Measurements from ENCODE around the gene ADPRH.

ADPRH gene

DNA sequence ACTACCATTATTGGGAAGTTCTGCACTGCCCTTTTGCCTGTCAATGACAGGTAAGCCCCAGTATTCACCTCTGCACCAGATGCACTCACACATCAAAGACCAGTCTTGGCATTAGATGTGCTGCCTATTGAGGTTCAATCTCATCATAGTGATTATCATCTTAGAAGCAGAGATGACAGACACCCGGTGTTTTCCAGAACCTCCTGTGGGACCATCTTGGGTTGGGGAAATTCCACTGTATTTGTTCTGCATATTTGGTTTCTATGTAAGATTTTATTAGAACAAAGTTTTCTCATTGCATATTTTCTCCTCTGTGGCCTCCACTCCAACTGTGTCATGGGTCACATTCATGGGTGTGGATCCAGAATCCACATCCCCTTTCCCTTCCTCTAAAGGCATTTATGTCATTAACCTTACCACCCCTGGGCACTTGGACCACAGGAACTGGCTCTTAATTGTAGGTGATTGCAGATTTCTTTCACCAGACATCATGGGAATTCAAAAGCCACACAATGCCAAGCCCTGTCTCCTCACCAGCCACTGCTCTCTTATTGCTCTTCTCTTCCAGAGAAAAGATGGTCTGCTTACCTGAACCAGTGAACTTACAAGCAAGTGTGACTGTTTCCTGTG is 49.6 kb downstream of the ADPRH start:
- Histone ChIP-seq H3K27me3 (ENCODE audit: insufficient read depth, low read length) (no peaks in the 10 kb centered on the region), H3K4me1 (ENCODE audit: control insufficient read depth, insufficient read depth, low read length, unreplicated experiment) (peaks cover 23% of the 10 kb centered on the region), H3K79me2 (ENCODE audit: control insufficient read depth, insufficient read depth, low read length, unreplicated experiment) (no peaks in the 10 kb centered on the region), H3K36me3 (ENCODE audit: insufficient read depth, low read length) (no peaks in the 10 kb centered on the region), H3K4me3 (ENCODE audit: low read depth, low read length) (no peak overlapping the region), H2AFZ (ENCODE audit: low read length, unreplicated experiment) (no peak overlapping the region), H3K27ac (ENCODE audit: low read depth, low read length) (peak overlapping the region; percentile 19; the same call in 1 of the 2 replicates)

DNA sequence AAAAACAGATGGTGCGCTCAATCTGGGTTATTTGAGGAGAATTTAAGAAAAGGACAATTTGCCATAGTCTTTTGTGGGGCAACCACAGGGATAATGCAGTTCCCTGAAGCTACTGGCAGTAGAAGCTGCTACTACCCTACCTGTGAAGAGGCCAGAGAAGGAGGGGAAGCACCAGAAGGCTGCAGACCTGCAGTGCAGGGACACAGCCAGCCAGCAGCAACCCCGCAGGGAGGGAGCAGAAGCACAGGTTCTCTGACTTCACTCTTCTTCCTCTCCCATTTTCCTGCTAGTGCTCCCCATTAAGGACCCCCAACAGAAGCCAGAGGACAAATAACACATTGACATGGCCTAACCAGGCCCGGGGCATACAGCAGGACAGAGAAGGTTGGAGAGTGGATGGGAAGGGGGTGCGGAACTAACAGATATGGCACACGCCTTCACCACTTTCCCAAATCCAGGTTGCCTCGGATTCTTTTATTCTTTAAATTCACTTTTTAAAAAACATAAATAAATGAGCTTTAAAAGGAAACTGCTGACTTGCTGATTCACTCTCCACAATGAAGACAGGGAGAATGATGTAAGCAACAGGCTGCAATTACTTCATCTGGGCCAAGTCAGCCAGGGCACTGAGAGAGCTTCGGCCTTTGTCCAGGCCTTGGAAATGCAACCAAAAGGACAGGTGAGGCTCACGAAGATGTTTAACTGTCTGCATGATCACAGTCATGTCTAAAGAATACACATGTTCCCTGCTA is 51.0 kb downstream of the ADPRH start:
- Histone ChIP-seq H3K79me2 (ENCODE audit: control insufficient read depth, insufficient read depth, low read length, unreplicated experiment) (no peaks in the 10 kb centered on the region), H3K4me1 (ENCODE audit: control insufficient read depth, insufficient read depth, low read length, unreplicated experiment) (peaks cover 23% of the 10 kb centered on the region), H3K36me3 (ENCODE audit: insufficient read depth, low read length) (no peaks in the 10 kb centered on the region), H3K4me3 (ENCODE audit: low read depth, low read length) (peak overlapping the region; percentile 28; the same call in 1 of the 2 replicates), H3K27ac (ENCODE audit: low read depth, low read length) (peak overlapping the region; percentile 48; the same call in 1 of the 2 replicates), H2AFZ (ENCODE audit: low read length, unreplicated experiment) (peak overlapping the region; percentile 98), H3K27me3 (ENCODE audit: insufficient read depth, low read length) (no peaks in the 10 kb centered on the region)

DNA sequence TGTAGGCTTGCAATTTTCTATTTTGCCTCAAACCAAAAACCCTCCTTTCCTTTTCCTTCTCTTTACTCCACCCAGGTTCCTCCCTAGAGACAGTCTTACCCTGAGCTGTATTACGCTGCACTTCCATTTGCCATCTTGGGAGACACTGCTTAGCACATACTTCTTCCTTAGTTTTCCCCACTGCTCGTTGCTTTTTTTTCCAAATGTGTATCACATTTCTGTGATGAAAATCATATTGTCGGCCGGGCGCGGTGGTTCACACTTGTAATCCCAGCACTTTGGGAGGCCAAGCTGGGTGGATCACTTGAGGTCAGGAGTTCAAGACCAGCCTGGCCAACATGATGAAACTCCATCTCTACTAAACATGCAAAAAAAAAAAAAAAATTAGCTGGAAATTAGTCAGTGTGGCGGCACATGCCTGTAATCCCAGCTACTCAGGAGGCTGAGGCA is 51.6 kb downstream of the ADPRH start:
- peak overlapping the region; percentile 48; the same call in 1 of the 2 replicates for H3K27ac ChIP-seq (ENCODE audit: low read depth, low read length)
- no peaks in the 10 kb centered on the region for H3K27me3 ChIP-seq (ENCODE audit: insufficient read depth, low read length)
- no peaks in the 10 kb centered on the region for H3K79me2 ChIP-seq (ENCODE audit: control insufficient read depth, insufficient read depth, low read length, unreplicated experiment)
- peak overlapping the region; percentile 28; the same call in 1 of the 2 replicates for H3K4me3 ChIP-seq (ENCODE audit: low read depth, low read length)
- H3K36me3 ChIP-seq (ENCODE audit: insufficient read depth, low read length): no peaks in the 10 kb centered on the region
- H3K4me1 ChIP-seq (ENCODE audit: control insufficient read depth, insufficient read depth, low read length, unreplicated experiment): peaks cover 25% of the 10 kb centered on the region
- H2AFZ ChIP-seq (ENCODE audit: low read length, unreplicated experiment): peak overlapping the region; percentile 98

DNA sequence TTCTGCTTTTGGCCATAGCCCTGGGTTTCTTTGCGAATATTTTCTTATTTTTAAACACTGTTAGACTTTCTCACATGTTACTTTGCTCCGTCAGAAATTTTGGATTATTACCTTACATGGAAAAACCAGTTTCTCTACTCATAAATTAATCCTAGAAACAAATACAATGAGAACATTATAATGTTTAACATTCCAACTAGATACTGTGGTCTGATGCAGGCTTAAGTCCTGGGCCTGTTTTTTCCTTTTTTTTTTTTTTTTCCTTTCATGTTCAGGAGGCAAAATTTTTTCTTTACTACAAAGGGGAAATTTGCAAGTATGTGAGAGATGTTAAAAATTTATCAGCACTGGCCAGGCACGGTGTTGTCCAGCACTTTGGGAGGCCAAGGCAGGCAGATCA is 52.2 kb downstream of the ADPRH start:
- Histone ChIP-seq H3K27me3 (ENCODE audit: insufficient read depth, low read length) (no peaks in the 10 kb centered on the region), H3K4me3 (ENCODE audit: low read depth, low read length) (no peak overlapping the region), H3K4me1 (ENCODE audit: control insufficient read depth, insufficient read depth, low read length, unreplicated experiment) (peaks cover 31% of the 10 kb centered on the region), H3K27ac (ENCODE audit: low read depth, low read length) (no peak overlapping the region), H3K79me2 (ENCODE audit: control insufficient read depth, insufficient read depth, low read length, unreplicated experiment) (no peaks in the 10 kb centered on the region), H2AFZ (ENCODE audit: low read length, unreplicated experiment) (no peak overlapping the region), H3K36me3 (ENCODE audit: insufficient read depth, low read length) (no peaks in the 10 kb centered on the region)

DNA sequence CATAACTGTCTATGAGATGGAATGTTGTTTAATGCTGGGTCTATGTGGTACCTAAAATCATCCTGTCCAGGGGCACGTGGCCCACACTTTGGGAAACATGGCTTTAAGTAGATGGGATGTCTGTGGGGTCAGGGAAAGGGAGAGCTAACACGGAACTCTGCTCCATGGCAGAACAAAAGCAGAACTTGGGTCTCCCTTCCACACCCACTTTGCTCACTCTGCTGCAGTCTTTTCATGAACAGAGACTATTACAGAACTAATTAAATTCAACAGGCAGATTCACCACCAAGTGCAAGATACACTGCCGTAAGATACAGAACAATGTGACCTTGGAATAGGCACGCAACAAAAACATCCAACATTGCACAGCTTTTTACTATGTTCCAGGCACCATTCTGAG is 52.9 kb downstream of the ADPRH start:
- no peaks in the 10 kb centered on the region for H3K27me3 ChIP-seq (ENCODE audit: insufficient read depth, low read length)

DNA sequence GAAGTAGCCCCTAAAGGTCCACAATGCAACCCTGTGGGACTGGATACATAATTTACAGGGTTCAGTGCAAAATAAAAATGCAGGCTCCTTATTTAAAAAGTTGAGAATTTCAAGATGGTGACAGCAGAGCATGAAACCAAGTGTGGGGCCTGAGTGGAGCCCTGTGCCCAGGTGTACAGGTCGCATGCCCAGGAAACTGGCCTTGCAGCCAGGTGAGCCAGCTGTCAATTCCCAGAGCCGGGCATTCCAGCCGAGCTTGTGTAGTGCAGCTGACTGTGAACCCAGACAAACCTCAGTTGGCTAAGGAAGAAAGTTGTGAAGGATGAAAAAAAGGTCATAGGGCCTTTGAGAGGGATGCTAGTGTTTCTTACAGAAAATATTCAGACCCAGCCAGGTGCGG is 53.5 kb downstream of the ADPRH start:
- H3K79me2 ChIP-seq (ENCODE audit: control insufficient read depth, insufficient read depth, low read length, unreplicated experiment): no peaks in the 10 kb centered on the region
- peaks cover 44% of the 10 kb centered on the region for H3K4me1 ChIP-seq (ENCODE audit: control insufficient read depth, insufficient read depth, low read length, unreplicated experiment)
- no peak overlapping the region for H3K4me3 ChIP-seq (ENCODE audit: low read depth, low read length)
- no peaks in the 10 kb centered on the region for H3K27me3 ChIP-seq (ENCODE audit: insufficient read depth, low read length)
- H3K36me3 ChIP-seq (ENCODE audit: insufficient read depth, low read length): no peaks in the 10 kb centered on the region
- no peak overlapping the region for H2AFZ ChIP-seq (ENCODE audit: low read length, unreplicated experiment)
- H3K27ac ChIP-seq (ENCODE audit: low read depth, low read length): no peak overlapping the region

More for the DNA sequence above, 52.9 kb downstream of the ADPRH start:
- Histone ChIP-seq H2AFZ (ENCODE audit: low read length, unreplicated experiment) (no peak overlapping the region), H3K27ac (ENCODE audit: low read depth, low read length) (no peak overlapping the region), H3K36me3 (ENCODE audit: insufficient read depth, low read length) (no peaks in the 10 kb centered on the region), H3K79me2 (ENCODE audit: control insufficient read depth, insufficient read depth, low read length, unreplicated experiment) (no peaks in the 10 kb centered on the region), H3K4me3 (ENCODE audit: low read depth, low read length) (no peak overlapping the region), H3K4me1 (ENCODE audit: control insufficient read depth, insufficient read depth, low read length, unreplicated experiment) (peaks cover 38% of the 10 kb centered on the region)

DNA sequence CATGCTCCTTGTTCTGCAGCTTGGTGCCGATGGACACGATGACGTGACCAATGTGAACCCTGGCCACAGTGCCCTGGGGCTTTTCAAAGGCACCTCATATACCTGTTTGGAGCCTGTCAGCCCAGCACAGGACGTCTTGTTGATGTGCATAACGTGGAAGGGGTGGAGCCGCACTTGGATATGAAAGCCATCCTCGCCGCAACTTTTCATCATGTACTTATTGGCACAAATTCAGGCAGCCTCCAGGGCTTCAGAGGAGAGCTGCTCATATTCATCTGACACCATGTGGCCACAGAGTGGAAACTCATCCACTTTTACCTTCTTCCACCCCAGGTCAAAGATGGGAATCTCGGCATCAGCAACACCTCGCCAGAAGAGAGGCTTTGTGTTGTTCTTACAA is 56.4 kb downstream of the ADPRH start:
- no peaks in the 10 kb centered on the region for H3K36me3 ChIP-seq (ENCODE audit: insufficient read depth, low read length)
- peaks cover 44% of the 10 kb centered on the region for H3K4me1 ChIP-seq (ENCODE audit: control insufficient read depth, insufficient read depth, low read length, unreplicated experiment)
- H3K4me3 ChIP-seq (ENCODE audit: low read depth, low read length): no peak overlapping the region
- no peak overlapping the region for H2AFZ ChIP-seq (ENCODE audit: low read length, unreplicated experiment)
- no peak overlapping the region for H3K27ac ChIP-seq (ENCODE audit: low read depth, low read length)
- no peaks in the 10 kb centered on the region for H3K27me3 ChIP-seq (ENCODE audit: insufficient read depth, low read length)
- H3K79me2 ChIP-seq (ENCODE audit: control insufficient read depth, insufficient read depth, low read length, unreplicated experiment): no peaks in the 10 kb centered on the region

DNA sequence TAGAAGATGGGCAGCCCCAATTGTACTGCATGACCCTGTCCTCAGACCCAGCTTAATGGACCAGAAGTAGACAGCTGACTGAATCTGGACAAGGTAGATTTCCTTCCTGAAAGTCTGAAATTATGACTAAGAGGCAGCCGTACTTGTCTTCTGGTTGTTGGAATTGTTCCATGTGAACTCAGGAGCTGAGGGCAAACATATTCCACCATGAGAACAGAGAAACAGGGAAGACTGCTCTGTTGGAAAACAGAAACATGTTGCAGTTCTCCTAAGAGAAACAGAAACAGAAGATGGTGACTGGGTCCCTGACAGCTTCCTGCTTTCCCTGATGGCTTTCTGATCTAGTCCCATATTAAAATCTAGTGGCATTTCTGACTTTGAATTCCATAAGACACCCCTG is 57.0 kb downstream of the ADPRH start:
- Histone ChIP-seq H3K4me3 (ENCODE audit: low read depth, low read length) (no peak overlapping the region), H3K27me3 (ENCODE audit: insufficient read depth, low read length) (no peaks in the 10 kb centered on the region), H3K27ac (ENCODE audit: low read depth, low read length) (peak overlapping the region; percentile 90), H3K36me3 (ENCODE audit: insufficient read depth, low read length) (no peaks in the 10 kb centered on the region), H2AFZ (ENCODE audit: low read length, unreplicated experiment) (peak overlapping the region; percentile 74), H3K79me2 (ENCODE audit: control insufficient read depth, insufficient read depth, low read length, unreplicated experiment) (no peaks in the 10 kb centered on the region), H3K4me1 (ENCODE audit: control insufficient read depth, insufficient read depth, low read length, unreplicated experiment) (peaks cover 41% of the 10 kb centered on the region)

DNA sequence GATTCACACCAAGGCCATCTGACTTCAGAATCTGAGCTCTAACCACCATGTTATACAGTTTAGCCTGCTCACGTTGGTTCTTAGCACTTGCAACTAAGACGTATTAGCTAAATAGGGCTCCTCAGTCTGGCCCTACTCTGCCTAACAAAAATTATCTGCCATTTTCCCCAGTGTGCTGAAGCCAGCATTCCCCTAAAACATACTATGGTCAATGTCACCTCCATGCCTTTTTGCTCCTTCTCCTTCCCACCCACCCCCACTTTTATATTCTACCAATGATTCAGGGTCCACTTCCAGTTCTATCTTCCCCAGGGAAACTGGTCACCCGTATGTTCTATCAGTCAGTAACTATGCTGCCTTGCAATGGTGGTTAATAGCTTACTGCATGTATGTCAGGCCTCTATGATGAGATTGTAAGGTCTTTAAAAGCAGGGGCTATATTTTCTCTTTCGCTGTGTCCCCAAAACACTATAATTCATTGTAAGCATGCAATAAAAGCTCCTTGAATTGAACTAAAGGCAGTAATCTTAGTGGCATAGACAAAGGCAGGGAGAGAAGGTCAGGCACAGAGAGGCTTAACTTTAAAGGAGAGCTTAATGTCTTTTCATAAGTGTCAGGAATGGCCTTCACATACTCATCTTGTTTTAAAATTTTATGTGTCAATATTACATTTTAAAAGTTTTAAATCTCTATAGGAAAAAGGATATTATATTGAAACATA is 57.8 kb downstream of the ADPRH start:
- H3K27ac ChIP-seq (ENCODE audit: low read depth, low read length): peak overlapping the region; percentile 90
- H3K4me3 ChIP-seq (ENCODE audit: low read depth, low read length): no peak overlapping the region

DNA sequence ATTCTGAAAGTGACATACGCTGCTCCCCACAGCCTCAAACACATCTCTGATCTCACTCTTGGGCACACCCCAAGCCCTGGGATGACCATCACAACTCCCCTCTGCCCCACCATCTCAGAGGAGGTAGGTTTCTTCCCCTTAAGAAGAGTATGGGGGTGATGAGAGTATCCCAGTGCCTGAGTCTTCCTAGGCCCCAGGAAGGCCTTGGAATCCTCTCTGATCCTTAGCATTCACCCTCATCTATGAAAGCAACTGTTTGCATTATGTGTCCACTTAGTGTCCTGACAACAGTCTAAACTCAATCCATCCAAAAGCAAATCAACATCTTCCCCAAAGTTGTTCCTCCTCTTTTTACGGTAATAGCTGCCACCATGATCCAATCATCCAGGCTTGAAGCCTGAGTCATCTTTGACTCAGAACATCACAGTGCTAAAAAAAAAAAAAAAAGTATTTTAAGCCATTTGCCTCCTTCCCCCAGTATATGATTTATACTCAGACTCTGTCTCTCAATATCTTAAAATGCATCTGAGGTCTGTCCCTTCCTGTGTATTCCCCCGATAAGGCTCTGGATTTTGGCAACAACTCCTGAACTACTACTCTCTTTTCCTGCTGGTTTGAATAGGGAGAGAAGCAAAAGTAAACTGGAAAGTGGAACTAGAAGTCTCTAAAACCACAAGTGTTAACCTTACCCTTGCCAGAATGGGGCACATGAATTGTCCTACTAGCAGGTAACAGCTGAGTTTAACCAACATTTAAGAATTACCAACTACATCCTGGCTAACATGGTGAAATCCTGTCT is 58.6 kb downstream of the ADPRH start:
- Histone ChIP-seq H3K27me3 (ENCODE audit: insufficient read depth, low read length) (no peaks in the 10 kb centered on the region), H3K79me2 (ENCODE audit: control insufficient read depth, insufficient read depth, low read length, unreplicated experiment) (no peaks in the 10 kb centered on the region), H3K4me3 (ENCODE audit: low read depth, low read length) (peak overlapping the region; percentile 11; the same call in 1 of the 2 replicates), H3K27ac (ENCODE audit: low read depth, low read length) (peak overlapping the region; percentile 90), H3K4me1 (ENCODE audit: control insufficient read depth, insufficient read depth, low read length, unreplicated experiment) (peaks cover 45% of the 10 kb centered on the region), H2AFZ (ENCODE audit: low read length, unreplicated experiment) (peak overlapping the region; percentile 63), H3K36me3 (ENCODE audit: insufficient read depth, low read length) (no peaks in the 10 kb centered on the region)

More for the DNA sequence above, 57.8 kb downstream of the ADPRH start:
- H3K4me1 ChIP-seq (ENCODE audit: control insufficient read depth, insufficient read depth, low read length, unreplicated experiment): peaks cover 41% of the 10 kb centered on the region
- peak overlapping the region; percentile 74 for H2AFZ ChIP-seq (ENCODE audit: low read length, unreplicated experiment)
- H3K36me3 ChIP-seq (ENCODE audit: insufficient read depth, low read length): no peaks in the 10 kb centered on the region
- H3K27me3 ChIP-seq (ENCODE audit: insufficient read depth, low read length): no peaks in the 10 kb centered on the region
- H3K79me2 ChIP-seq (ENCODE audit: control insufficient read depth, insufficient read depth, low read length, unreplicated experiment): no peaks in the 10 kb centered on the region

All from ACC112 (cell line).